Retinal pigment epithelial cell (primary cell): ENCODE measurements around the gene USP20.

ENCODE experiments used
- DNase-seq: peaks from one replicate; pipeline ENCODE4 v3.0.0-alpha.2; 2010; ENCODE audit warnings: low read depth
- H3K4me3 ChIP-seq: 2 replicates; pipeline ENCODE4 v1.5.1; 2011; ENCODE audit warnings: mild to moderate bottlenecking, low read length, control low read depth, moderate library complexity
- TF ChIP-seq, protein P1 (sequence below): conservative IDR thresholded peaks from 2 replicates; pipeline ENCODE4 v1.5.1; 2011; ENCODE audit warnings: low read depth, low read length, control low read depth, inconsistent platforms

Gene USP20

DNA sequence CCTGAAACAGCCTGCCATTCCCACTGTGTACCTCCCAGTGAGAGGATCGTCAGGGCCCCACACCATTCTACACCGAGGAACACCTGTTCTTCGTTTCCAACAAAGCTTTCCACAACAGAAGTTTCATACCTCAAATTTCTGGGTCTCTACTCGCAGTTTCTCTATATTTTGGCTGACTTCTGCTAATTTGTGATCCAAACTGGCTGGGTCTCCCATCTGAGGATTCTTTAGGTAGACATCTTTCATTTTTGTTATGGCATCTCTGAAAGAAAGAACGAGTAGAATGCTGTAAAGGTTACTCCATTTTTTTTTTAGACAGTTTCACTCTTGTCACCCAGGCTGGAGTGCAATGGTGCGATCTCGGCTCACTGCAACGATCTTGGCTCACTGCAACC, 67.5 kb downstream of the USP20 start:
- TF ChIP-seq, protein P1, sequence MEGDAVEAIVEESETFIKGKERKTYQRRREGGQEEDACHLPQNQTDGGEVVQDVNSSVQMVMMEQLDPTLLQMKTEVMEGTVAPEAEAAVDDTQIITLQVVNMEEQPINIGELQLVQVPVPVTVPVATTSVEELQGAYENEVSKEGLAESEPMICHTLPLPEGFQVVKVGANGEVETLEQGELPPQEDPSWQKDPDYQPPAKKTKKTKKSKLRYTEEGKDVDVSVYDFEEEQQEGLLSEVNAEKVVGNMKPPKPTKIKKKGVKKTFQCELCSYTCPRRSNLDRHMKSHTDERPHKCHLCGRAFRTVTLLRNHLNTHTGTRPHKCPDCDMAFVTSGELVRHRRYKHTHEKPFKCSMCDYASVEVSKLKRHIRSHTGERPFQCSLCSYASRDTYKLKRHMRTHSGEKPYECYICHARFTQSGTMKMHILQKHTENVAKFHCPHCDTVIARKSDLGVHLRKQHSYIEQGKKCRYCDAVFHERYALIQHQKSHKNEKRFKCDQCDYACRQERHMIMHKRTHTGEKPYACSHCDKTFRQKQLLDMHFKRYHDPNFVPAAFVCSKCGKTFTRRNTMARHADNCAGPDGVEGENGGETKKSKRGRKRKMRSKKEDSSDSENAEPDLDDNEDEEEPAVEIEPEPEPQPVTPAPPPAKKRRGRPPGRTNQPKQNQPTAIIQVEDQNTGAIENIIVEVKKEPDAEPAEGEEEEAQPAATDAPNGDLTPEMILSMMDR, result no peak
- DNase-seq, result no peak
- H3K4me3 ChIP-seq, result no peak overlapping the region

DNA sequence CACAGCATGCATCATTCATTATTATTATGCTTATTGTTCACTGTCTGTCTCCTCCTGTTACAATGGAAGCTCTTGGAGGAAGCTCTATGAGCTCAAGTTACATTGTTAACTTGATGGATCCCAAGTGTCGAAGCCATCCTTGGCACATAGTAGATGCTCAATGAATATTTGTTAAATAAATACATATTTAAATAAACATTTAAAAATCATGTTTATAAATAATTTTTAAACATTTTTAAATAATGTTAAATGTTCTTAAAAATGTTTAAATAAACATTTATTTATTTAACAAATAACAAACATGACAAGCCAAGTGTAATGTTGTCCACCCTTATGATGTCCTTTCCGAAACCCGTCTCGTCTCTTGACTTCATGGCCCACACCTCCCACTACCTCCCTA, 69.5 kb downstream of the USP20 start:
- DNase-seq, result no peak
- no peak overlapping the region for H3K4me3 ChIP-seq
- TF ChIP-seq, protein P1, result no peak

DNA sequence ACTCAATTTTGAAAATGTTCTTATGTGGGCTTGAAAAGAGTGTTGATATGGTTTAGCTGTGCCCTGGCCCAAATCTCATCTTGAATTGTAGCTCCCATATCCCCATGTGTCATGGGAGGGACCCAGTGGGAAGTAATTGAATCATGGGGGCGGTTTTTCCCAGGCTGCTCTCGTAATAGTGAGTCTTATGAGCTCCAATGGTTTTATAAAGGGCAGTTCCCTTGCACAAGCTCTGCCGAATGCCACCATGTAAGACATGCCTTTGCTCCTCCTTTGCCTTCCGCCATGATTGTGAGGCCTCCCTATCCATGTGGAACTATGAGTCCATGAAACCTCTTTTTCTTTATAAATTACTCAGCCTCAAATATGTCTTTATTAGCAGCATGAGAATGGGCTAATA, 71.0 kb downstream of the USP20 start:
- DNase-seq, result no peak
- TF ChIP-seq, protein P1, result no peak
- no peak overlapping the region for H3K4me3 ChIP-seq

- no peak overlapping the region for H3K4me3 ChIP-seq
- TF ChIP-seq, protein P1, result no peak
- no peak for DNase-seq
Measured at GRCh38 chr9:129907201-129907600, 71.9 kb downstream of the USP20 start.

GRCh38 chr9:129908906-129909305, 73.6 kb downstream of the USP20 start:
- DNase-seq, result no peak
- no peak overlapping the region for H3K4me3 ChIP-seq
- TF ChIP-seq, protein P1, result no peak

- peak; percentile 41 for DNase-seq
- H3K4me3 ChIP-seq, result no peak overlapping the region
- TF ChIP-seq, protein P1, result no peak
Measured at GRCh38 chr9:129909851-129910250, 74.6 kb downstream of the USP20 start.

DNA sequence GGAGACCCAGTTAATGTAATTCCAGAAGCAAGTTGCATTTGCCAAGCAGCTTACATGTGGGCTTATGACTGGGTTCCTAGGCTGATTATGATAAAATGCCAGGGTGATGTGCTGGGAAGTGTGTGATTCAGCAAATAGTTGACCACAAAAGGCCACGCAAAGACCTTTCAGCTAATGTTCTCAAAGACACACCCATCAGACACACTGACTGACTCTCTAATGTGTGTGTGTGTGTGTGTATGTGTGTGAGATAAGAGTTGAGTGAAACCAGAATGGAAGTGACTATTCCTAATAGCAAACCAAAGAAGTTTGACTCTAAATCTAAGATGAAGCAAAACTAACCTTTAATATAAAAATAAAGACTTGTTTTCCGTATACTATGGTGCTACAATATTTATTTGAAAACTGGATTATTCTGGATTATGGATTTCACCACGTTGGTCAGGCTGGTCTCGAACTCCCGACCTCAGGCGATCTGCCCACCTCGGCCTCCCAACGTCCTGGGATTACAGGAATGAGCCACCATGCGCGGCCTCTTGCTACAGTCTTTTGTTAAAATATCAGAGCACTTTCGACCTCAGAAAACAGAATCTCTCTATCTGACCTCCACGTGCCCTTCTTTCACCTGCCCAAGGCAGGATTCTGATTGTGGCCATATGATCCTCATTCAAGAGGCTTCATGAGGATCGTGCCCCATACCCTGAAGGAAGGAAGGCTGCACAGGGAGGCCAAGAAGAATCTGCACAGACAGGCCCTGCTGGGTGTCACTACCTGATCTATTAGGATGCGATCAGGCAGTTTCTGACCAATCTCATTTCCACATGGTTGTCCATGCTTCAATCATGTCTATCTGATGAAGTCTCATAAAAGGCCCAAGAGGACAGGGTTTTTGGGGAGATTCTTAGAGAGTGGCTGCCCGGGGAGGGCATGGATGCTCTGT, 75.6 kb downstream of the USP20 start:
- no peak overlapping the region for H3K4me3 ChIP-seq
- peak; percentile 100 for DNase-seq
- TF ChIP-seq, protein P1, result no peak
